ENCODE measurements around the gene TMEM37. TPM values are rescaled to one million over a fixed set of nuclear protein-coding genes. Genes with fewer than 3 reads are reported as not detected.

The TMEM37 gene
- total and polyA plus RNA-seq, 4 donors: 17.6 to 125 (median 37.4) TPM

- WGBS: 77% methylated on average over 3 of the region's 3 CpGs
- no peaks in the 10 kb centered on the region for H3K36me3 ChIP-seq (ENCODE audit: control insufficient read depth in 4 of 4, insufficient read depth in 3 of 4, low read depth in 1 of 4, low read length in 3 of 4)
These were observed 46.2 kb upstream of the TMEM37 start for GRCh38 chr2:119385466-119385865.

DNA sequence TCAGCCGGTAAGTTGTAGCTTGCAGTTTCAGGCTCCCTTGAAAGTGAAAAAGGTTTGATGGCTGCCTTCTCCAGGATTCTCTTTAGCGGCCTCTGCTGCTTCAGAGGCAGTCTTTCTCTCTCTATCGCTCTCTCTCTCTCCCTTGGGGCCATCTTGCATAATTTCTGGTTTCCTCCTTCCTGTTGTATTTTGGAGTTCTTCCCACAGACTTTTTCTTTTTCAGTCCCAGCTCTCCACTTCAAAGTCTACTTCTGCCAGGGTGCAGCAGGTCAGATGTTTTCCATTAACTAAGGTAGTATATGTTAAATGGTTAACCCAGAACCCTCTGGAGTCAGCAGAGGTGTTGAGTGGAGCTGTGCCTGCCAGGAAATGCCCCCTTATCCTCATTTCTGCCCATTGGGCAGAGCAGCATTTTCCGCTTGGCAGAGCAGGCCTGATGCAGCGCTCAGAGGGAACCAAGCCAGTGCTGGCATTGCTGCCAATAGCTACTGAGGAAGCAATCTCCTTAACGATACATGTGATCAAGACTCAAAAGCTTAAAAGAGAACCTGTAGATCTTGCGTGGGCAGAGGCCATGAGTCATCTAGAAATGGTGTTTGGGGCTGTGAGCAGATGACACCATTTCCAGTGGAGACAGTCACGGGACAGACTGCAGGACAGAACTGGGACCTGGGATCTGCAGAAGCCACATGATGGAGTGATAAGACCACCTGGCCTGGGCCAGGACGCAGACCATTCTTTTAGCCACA, 44.1 kb upstream of the TMEM37 start:
- no peak overlapping the region for H3K9ac ChIP-seq (ENCODE audit: low read depth in 1 of 2, low read length in 2 of 2)
- H3K4me1 ChIP-seq (ENCODE audit: control insufficient read depth in 4 of 4, insufficient read depth in 4 of 4, low read length in 3 of 4): peaks cover 0 to 17% (median 11%) of the 10 kb centered on the region in 4 donors
- WGBS: 49% methylated on average over 9 of the region's 9 CpGs
- DNase-seq (ENCODE audit: low spot score): peak; percentile 30
- no peak overlapping the region for H3K4me3 ChIP-seq (ENCODE audit: low read depth in 1 of 3, low read length in 3 of 3)
- H3K9me3 ChIP-seq (ENCODE audit: control insufficient read depth in 4 of 4, low read length in 3 of 4): no peaks in the 10 kb centered on the region
- H3K27ac ChIP-seq (ENCODE audit: low read depth in 1 of 2, low read length in 2 of 2): peak overlapping the region; percentile 0 to 40
- TF ChIP-seq, protein P1, sequence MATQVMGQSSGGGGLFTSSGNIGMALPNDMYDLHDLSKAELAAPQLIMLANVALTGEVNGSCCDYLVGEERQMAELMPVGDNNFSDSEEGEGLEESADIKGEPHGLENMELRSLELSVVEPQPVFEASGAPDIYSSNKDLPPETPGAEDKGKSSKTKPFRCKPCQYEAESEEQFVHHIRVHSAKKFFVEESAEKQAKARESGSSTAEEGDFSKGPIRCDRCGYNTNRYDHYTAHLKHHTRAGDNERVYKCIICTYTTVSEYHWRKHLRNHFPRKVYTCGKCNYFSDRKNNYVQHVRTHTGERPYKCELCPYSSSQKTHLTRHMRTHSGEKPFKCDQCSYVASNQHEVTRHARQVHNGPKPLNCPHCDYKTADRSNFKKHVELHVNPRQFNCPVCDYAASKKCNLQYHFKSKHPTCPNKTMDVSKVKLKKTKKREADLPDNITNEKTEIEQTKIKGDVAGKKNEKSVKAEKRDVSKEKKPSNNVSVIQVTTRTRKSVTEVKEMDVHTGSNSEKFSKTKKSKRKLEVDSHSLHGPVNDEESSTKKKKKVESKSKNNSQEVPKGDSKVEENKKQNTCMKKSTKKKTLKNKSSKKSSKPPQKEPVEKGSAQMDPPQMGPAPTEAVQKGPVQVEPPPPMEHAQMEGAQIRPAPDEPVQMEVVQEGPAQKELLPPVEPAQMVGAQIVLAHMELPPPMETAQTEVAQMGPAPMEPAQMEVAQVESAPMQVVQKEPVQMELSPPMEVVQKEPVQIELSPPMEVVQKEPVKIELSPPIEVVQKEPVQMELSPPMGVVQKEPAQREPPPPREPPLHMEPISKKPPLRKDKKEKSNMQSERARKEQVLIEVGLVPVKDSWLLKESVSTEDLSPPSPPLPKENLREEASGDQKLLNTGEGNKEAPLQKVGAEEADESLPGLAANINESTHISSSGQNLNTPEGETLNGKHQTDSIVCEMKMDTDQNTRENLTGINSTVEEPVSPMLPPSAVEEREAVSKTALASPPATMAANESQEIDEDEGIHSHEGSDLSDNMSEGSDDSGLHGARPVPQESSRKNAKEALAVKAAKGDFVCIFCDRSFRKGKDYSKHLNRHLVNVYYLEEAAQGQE (IDR thresholded peaks at IDR 0.05): peak; percentile 14
- TF ChIP-seq, protein P2, sequence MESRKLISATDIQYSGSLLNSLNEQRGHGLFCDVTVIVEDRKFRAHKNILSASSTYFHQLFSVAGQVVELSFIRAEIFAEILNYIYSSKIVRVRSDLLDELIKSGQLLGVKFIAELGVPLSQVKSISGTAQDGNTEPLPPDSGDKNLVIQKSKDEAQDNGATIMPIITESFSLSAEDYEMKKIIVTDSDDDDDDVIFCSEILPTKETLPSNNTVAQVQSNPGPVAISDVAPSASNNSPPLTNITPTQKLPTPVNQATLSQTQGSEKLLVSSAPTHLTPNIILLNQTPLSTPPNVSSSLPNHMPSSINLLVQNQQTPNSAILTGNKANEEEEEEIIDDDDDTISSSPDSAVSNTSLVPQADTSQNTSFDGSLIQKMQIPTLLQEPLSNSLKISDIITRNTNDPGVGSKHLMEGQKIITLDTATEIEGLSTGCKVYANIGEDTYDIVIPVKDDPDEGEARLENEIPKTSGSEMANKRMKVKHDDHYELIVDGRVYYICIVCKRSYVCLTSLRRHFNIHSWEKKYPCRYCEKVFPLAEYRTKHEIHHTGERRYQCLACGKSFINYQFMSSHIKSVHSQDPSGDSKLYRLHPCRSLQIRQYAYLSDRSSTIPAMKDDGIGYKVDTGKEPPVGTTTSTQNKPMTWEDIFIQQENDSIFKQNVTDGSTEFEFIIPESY (IDR thresholded peaks at IDR 0.05): no peak
- TF ChIP-seq YY1 (IDR thresholded peaks at IDR 0.05) (peak; percentile 86), EGR1 (IDR thresholded peaks at IDR 0.05; ENCODE audit: low read depth in 2 of 2) (peak in 1 of 2 donors; percentile 34), GABPA (IDR thresholded peaks at IDR 0.05 in 1 of 2, conservative IDR thresholded peaks at IDR 0.05 in 1 of 2) (no peak), FOXA2 (IDR thresholded peaks at IDR 0.05) (no peak), NR2F2 (IDR thresholded peaks at IDR 0.05) (peak; percentile 70), HNF4A (conservative IDR thresholded peaks at IDR 0.05) (peak; percentile 39 to 71), JUND (IDR thresholded peaks at IDR 0.05) (peak; percentile 28 to 45), FOXA1 (IDR thresholded peaks at IDR 0.05) (no peak), HNF4G (IDR thresholded peaks at IDR 0.05) (peak; percentile 10), RXRA (IDR thresholded peaks at IDR 0.05) (peak; percentile 34 to 61), CTCF (IDR thresholded peaks at IDR 0.05; ENCODE audit: low read depth, low read length, missing input control) (no peak), SP1 (IDR thresholded peaks at IDR 0.05) (peak; percentile 78), MAX (IDR thresholded peaks at IDR 0.05) (peak; percentile 58), RAD21 (IDR thresholded peaks at IDR 0.05) (peak; percentile 35 to 56), TAF1 (conservative IDR thresholded peaks at IDR 0.05) (no peak)
- TF ChIP-seq, protein P3, sequence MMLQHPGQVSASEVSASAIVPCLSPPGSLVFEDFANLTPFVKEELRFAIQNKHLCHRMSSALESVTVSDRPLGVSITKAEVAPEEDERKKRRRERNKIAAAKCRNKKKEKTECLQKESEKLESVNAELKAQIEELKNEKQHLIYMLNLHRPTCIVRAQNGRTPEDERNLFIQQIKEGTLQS (IDR thresholded peaks at IDR 0.05): peak; percentile 46
- no peaks in the 10 kb centered on the region for H3K27me3 ChIP-seq (ENCODE audit: control insufficient read depth in 4 of 4, insufficient read depth in 4 of 4, low read length in 3 of 4)
- no peaks in the 10 kb centered on the region for H3K36me3 ChIP-seq (ENCODE audit: control insufficient read depth in 4 of 4, insufficient read depth in 3 of 4, low read depth in 1 of 4, low read length in 3 of 4)

More at GRCh38 chr2:119385466-119385865, 46.2 kb upstream of the TMEM37 start:
- DNase-seq (ENCODE audit: low spot score): no peak
- Histone ChIP-seq H3K27me3 (ENCODE audit: control insufficient read depth in 4 of 4, insufficient read depth in 4 of 4, low read length in 3 of 4) (no peaks in the 10 kb centered on the region), H3K4me3 (ENCODE audit: low read depth in 1 of 3, low read length in 3 of 3) (no peak overlapping the region), H3K9ac (ENCODE audit: low read depth in 1 of 2, low read length in 2 of 2) (no peak overlapping the region), H3K4me1 (ENCODE audit: control insufficient read depth in 4 of 4, insufficient read depth in 4 of 4, low read length in 3 of 4) (peaks cover 0 to 17% (median 11%) of the 10 kb centered on the region in 4 donors), H3K27ac (ENCODE audit: low read depth in 1 of 2, low read length in 2 of 2) (no peak overlapping the region), H3K9me3 (ENCODE audit: control insufficient read depth in 4 of 4, low read length in 3 of 4) (no peaks in the 10 kb centered on the region)
- TF ChIP-seq FOXA2 (IDR thresholded peaks at IDR 0.05) (no peak), HNF4A (conservative IDR thresholded peaks at IDR 0.05) (peak in 1 of 2 donors; percentile 25), FOXA1 (IDR thresholded peaks at IDR 0.05) (no peak), MAX (IDR thresholded peaks at IDR 0.05) (no peak), NR2F2 (IDR thresholded peaks at IDR 0.05) (no peak)
- TF ChIP-seq, protein P2 (IDR thresholded peaks at IDR 0.05): no peak

Data from liver (tissue), 9 donors.